Fibroblast of pulmonary artery (primary cell): ENCODE data around the gene PRICKLE4.

Experiments
- DNase-seq: peaks from one replicate; pipeline ENCODE4 v3.0.0-alpha.2; 2010; ENCODE audit warnings: low read depth
- H3K4me3 ChIP-seq: replicated peaks from 2 replicates; pipeline ENCODE4 v1.5.1; 2011; ENCODE audit warnings: low read depth, mild to moderate bottlenecking, control low read depth, low read length, moderate library complexity
- CTCF ChIP-seq: IDR thresholded peaks from 2 replicates; pipeline ENCODE4 v1.5.1; 2011; ENCODE audit warnings: mild to moderate bottlenecking, control low read depth, low read length, inconsistent platforms; ENCODE audit errors: missing control alignments

The PRICKLE4 gene

DNA sequence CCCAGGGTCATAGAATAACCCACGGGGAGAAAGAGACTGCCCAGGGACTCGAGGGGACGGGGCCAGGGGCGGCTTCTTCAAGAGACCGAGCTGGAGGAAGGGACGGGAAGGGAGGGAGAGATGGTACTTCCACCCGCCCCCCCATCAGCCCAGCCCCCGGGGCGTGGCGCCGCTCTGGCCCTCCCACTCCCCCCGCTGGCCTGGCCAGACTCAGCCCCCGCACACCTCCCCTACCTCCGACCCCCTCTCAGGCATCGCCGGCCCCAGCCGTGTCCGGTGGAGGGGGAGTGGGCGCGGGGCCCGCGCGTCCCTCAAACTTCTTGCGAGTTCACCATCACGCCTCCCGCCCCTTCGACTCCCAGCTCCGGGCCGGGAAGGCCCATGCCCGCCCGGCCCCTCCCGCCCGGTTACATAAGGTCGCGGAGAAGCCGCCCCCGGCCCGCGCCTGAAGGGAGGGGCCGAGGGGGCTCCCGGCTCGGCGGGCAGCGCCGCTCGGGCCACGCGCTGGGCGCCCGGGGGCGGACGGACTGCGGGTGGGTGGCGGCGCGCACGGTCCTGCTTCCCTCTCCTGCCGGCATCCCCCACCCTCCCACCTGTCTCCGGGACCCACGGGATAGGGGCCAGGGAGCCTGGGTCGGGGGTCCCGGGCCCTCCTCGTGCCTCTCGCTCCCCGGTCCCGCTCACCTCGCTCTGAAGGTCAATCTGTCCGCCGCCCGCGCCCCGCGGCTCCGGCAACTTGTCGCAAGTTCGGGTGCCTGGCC is 45.7 kb upstream of the PRICKLE4 start:
- peak overlapping the region; percentile 66 for H3K4me3 ChIP-seq
- TF ChIP-seq CTCF, result no peak
- DNase-seq, result peak; percentile 76

DNA sequence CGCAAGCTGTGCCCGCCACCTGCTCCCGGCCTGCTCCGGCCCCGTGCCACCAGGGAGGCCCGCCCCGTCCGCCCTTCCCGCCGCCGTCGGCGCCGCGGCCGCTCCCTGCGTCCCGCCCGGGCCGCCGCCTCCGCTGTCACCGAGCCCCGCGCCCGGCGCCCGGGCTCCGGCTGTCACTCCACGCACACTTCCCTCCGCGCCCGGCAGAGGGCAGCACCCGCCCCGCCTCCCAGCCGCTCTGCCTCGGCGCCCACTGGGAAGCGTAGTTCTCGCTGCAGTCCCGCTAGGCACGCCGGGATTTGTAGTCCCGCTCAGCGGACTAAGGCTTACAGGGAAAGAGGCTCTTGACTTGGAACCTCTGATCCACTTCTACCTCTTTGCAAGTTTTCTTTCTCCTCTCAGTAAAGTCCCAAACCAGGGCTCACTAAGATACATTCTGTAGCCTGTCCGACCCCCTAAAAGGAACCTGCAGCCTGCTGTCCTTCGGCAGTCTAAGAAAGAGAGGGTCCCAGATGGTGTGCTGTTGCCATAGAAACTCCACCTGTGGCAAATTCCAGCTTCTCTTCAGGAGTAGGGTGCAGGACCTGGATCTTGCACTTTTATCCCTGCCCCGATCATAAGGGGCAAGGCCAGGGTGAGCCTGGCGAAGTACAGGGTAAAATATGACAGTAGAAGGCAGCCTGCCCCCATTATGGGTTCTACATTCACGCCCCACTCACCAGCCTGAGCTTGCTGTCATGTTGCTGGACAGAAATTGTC is 45.0 kb upstream of the PRICKLE4 start, which contains the start of gene TFEB:
TSS of gene TFEB (minus strand) at position 182 of the 759 bp plus-strand sequence. CDS start 44,395 bp downstream, outside the sequence.
- peak; percentile 92 for DNase-seq
- peak within 1 kb of the TSS; percentile 66 for H3K4me3 ChIP-seq
- peak; percentile 54 for TF ChIP-seq CTCF

DNA sequence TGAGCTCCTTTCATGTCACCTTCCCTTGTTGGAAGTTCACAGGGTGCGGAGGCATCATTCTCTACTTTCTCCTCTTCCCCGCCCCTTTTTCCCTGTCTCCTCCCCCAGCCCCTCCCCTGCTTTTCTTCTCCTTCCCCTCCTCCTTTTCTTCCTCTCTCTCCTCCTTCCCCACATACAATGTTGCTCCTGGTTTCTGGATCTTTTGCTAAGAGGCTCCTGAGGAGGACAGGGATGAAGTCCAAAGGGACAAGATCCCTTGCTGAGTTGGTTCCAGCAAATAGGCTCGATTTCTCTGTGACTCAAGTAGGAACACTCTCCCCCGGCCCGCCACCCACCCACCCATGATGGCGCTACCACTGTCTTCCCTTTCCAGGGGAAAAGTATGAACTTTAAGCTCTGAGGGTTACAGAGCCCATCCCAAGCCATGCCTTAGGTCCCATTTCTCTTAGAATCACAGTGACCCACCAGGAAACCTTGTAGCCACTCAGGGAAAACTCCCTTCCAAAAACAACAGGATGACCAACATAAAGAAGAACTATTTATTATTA is 44.3 kb upstream of the PRICKLE4 start:
- DNase-seq, result no peak
- no peak overlapping the region for H3K4me3 ChIP-seq
- no peak for TF ChIP-seq CTCF

DNA sequence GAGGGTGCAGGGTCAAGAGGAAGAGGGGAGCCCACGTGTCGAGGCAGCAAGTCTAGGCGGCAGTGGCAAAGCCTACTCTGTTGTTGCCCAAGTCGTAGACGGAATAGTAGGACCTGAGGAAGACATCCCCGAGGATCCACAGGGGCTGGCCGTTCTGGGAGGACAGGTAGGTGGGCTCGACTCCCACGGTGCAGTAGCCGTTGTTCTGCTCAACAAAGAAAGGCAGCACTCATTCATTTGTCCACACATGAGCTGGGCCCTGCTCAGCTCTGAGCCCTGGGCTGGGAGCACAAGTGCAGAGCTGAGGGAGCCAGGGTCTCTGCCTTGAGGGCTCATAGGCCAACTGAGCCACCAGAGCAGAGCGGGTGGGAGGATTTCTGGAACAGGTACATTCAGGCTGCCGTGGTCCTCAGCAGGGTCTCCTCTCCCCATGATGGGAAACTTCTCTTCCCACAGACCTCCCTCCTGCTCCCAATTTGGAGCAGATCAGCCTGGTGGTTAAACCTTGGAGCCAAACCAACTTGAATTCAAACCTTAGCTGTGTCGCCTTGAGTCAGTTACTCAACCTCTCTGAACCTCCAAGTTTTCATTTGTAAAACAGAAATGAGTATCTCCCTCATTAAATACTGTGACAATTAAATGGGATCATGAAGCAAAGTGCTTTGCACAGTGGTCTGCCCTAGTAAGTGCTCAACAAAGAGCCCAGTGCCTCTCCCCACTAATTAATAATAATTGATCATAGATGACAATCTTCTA is 43.6 kb upstream of the PRICKLE4 start:
- H3K4me3 ChIP-seq, result no peak overlapping the region
- no peak for TF ChIP-seq CTCF
- no peak for DNase-seq

DNA sequence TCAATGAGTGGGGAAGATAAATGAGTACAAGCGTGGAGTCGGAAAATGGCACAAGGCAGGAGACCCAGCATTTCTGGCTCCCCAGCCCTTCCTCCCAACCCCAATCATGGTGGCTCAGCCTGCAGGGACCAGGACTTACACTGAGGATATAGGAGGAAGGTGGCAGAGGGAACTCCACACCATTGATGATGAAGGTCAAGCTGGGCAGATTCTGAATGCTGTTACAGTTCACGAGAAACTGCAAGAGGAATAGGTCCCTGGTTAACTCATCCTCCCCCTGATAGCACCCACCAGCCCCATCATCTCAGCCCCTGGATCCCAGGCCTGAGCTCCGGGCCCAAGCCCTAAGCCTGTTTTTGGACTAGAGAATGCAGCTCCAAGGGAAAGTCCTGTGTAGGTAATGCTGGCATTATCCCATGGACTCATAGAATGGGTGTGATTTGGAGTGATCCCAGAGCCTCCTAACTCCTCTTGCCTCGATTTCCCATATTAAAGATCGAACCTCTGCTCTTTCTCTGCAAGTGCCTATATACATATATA is 42.9 kb upstream of the PRICKLE4 start:
- DNase-seq, result no peak
- H3K4me3 ChIP-seq, result no peak overlapping the region
- no peak for TF ChIP-seq CTCF

GRCh38 chr6:41739041-41739440 is 41.5 kb upstream of the PRICKLE4 start:
- TF ChIP-seq CTCF, result no peak
- DNase-seq, result peak; percentile 59
- H3K4me3 ChIP-seq, result no peak overlapping the region
